Activated CD4-positive, CD25-positive, alpha-beta regulatory T cell treated with anti-CD3 and anti-CD28 coated beads, Interleukin-2, amount 50 U/mL, for 16 hours (primary cell): ENCODE data around the gene SNX27.
"Not testable (repeated sequence)": the region's sequence is repeated elsewhere in the genome, so short reads cannot be mapped to it uniquely, and the experiment has no call there.

Experiments
- DNase-seq: peaks from one replicate; pipeline ENCODE4 v3.0.0-alpha.2; 2020; ENCODE audit warnings: low read depth, low spot score

Gene SNX27

DNA sequence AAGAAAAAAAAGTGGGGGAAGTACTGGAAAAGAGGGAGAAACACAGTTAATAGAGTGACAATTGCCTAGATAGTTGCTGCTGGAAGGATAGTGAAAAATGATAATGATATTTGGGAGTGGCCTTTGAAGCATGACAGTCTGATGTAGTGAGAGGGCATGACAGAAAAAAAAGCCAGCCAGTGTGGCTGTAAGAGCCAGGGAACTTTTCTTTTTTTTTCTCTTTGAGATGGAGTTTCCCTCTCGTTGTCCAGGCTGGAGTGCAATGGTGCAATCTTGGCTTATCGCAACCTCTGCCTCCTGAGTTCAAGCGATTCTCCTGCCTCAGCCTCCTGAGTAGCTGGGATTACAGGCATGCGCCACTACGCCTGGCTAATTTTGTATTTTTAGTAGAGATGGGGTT lies 9.3 kb upstream of the SNX27 start:
- not testable (repeated sequence) for DNase-seq

DNA sequence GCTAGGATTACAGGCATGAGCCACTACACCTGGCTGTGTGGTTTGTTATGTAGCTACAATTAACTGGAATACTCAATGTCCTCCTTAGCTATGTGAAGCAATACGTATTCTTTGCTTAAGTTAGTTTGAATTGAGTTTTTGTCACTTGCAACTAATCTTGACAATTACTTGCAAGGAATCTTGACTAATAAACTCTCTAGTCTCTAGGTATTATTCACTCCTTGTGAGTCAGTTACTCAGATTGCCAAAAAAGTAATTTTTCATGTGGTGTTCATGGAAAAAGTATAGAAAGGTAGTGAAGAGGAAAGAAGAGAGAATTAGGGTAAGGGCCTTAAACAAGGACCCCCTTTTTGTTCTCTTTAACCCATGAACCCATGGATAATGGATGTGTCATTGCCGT lies 7.6 kb upstream of the SNX27 start:
- DNase-seq, result no peak

DNA sequence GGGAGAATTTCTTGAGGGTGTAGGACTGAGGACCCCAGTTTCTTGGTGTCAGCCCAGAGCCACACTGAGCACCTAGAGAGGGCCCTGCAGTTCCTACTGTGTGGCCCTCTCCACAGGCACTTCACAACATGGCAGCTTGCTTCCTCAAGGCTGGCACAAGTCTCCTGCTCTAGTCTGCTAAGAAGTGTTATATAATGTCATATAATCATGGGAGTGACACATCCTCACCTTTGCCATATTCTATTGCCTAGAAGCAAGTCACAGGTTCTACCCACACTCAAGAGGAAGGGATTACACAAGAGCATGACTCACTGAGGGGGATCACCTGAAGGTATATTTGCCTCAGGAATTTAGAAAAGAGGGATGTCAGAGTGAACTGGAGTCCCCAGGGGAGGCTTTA lies 5.5 kb upstream of the SNX27 start:
- no peak for DNase-seq

DNA sequence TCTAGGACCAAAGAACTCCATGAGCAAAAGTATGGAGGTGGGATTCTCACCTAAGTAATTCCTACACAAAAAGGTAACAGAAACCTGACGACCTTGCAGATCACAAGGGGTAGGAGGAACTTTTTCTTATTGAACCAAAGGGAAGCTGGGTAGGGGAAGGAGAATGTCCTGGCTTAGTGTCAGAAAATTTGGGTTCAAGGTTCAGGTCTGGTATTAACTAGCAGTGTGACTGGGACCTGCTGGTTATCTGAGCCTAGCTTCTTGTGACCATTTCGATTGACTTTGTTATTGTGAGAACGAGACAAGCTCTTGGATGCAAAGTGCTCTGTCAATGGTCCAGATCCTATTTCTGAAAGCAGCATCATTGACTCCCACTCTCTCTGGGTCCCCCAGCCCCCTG lies 5.0 kb upstream of the SNX27 start:
- DNase-seq, result no peak

DNA sequence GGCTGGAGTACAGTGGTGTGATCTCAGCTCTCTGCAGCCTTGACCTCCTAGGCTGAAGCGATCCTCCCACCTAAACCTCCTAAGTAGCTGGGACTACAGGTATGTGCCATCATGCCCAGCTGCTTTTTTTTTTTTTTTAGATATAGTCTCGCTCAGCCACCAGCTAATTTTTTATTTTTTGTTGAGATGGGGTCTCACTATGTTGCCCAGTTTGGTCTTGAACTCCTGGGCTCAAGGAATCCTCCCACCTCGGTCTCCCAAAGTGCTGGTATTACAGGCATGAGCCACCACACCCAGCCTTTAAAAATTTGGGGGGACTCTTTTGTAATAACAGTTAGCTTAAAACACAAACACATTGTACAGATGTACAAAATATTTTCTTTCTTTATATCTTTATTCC lies 1.7 kb upstream of the SNX27 start:
- no peak for DNase-seq

DNA sequence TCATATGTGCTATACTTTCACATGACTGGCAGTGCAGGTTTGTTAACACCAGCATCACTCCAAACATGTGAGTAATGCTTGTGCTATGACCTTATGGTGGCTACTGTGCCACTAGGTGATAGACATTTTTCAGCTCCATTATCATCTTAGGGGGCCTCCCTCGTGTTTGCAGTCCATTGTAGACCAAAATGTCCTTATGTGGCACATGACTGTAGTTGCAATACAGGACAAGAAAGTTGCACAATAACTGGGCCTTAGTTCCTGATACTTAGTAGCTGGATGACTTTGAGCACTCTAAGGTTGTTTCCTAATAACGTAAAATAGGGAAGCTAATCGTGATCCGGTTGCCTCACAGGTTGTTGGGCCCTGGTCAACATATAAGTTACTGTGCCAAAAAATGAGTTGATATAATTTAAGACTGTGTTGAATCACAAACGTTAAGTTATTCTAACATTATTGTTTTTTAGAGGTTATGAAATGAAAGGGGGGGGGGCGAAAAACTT lies 511 bp upstream of the SNX27 start:
- DNase-seq, result no peak

DNA sequence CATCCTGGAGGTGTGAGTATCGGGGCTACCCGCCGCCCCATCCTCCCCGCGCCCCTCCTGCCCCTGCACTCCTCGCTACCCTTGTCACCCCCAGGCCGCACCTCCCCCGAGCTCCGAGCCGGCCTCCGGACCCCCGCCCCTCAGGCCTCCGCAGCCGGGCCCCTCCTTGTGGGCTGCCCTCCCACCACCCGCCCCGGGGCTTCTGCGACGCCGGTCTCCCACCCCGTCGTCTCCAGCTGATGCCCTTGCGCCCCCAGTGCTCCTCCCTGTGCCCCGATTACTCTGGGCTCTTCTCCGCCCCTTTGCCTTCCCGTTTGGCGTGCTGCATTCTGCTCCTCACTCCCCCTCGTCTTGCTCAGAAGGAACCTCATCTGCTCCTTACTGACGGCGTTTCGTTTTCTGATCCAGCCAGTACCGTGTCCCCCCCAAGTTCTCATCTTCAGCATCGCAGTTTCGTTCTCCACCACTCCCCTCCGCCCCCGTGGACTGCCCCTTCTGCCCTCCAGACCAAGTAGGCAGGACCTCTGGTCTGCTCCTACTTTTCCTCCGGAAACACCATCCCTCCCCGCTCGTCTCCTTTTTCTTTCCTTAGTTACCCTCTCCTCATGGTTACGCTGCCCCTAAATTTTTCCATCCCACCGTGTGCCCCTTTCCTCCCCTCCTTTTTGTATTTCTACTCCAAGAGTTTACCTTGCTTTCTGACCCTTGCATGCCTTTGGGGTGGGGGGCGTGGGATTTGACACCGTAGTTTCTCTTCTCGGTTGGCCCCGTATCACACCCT lies 841 bp downstream of the SNX27 start:
- DNase-seq, result no peak

DNA sequence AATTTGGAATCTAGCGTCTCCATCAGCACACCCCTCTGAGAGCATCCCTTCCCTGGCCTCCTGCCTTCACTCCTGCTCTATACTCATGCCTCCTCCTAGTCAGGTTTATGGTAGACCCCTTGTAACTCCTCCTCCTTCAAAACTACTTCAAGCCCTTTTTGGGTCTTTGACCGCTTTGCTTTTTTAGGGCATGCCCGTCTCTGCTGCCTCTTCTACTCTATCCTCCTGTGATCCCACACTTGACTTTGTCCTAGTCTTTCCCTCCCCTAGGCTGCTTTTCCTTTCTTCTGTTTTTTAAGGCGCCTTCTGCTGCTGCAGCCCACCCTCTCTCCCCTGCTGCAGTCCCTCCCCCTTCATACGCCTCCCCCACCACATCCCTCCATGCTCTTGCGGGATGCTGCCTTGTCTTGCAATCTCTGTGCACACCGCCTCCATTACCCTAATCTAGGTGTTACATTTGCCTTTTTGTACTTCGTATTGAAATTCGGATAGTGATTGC lies 1.5 kb downstream of the SNX27 start:
- no peak for DNase-seq

DNA sequence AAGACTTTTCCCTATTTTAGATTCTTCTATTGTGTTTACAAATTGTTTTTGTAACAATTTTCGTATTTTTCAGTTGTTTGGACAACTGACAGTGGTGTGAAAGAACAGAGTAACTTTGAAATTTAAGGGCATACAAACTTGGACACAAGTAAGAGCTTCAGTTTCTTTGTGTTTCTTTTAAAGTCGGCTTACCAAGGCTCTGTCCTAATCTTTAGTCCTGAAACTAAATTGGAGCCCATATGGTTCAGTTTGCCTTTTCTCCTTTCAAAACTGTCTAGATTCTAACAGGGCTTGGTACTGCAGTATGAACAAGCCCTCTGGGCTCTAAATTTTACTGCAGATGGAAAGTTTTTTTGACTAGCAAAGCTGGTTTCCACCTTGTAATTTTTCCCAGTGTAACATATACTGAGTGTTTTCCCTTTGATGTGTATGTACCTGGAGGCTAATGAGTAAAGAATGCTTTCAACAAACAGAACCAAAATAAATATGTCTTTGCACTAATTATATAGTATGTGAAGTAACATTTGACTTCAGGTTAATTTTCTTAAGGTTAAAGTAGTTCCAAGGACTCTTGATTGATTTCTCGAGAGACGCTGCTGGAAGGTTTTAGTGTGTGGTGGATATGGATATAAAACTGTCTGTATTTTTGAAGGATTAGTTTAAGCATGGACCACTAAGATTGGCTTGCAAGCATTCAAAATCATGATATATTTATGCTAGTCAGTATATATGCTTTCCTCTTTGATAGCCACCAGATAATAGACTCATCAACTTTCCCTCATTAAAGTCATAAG lies 4.1 kb downstream of the SNX27 start:
- no peak for DNase-seq

DNA sequence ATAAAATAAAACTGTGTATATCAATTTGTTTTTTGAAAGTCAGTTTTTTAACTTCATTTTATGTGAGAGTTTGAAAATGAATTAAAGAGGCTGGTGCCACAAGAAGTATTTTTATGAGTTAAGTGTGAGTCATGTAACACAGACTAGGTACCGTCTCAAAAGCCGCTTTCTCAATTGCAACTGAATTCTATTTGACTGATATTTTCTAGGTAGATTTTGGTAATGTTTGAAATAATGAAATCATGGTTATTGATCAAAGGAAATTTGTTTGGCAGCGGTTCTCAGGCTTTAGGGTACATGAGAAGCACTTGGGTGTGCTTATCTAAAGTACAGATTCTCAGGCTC lies 4.6 kb downstream of the SNX27 start:
- DNase-seq, result no peak

DNA sequence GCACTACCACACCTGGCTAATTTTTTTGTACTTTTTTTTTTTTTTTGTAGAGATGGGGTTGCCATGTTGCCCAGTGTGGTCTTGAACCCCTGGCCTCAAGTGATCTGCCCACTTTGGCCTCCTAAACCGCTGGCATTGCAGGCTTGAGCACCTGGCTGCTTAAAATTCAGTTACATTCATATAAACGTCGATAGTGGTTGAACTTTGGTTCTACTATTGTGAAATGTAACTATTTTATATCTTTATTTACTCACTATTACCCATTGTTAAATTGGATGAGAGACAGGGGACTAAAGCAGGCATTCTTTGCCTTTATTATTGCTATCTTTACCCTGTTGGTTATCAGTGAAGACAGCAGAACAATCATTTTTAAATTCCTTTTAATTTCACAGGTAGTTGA lies 6.2 kb downstream of the SNX27 start:
- no peak for DNase-seq

DNA sequence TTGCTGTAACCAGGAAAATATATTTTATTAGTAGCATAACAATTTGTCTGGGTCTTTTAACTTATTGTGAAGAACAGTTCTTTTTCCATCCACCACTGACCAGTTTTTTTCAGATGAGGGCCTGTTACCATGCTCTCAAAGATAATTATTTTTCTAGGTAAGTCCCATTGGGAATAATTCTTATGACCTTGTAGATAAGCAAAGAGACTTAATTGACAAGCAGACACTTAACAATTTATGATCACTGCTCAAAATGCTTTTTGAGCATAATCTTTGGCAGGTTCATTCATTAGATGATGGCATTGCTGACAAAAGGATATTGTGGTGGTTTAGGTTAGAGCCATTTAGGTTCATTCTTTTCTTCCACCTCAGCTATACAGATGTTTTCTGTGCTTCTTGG lies 6.6 kb downstream of the SNX27 start:
- no peak for DNase-seq

DNA sequence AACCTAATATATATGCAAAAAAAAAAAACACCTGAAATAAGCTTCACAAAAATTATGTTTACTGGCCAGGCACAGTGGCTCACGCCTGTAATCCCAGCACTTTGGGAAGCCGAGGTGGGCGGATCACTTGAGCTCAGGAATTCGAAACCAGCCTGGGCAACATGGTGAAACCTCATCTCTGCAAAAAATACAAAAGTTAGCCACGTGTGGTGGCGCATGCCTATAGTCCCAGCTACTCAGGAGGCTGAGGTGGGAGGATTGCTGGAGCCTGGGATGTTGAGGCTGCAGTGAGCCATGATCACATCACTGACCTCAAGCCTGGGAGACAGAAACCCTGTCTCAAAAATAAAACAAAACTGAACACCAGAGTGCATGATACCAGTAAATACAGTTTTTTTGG lies 7.1 kb downstream of the SNX27 start:
- not testable (repeated sequence) for DNase-seq

DNA sequence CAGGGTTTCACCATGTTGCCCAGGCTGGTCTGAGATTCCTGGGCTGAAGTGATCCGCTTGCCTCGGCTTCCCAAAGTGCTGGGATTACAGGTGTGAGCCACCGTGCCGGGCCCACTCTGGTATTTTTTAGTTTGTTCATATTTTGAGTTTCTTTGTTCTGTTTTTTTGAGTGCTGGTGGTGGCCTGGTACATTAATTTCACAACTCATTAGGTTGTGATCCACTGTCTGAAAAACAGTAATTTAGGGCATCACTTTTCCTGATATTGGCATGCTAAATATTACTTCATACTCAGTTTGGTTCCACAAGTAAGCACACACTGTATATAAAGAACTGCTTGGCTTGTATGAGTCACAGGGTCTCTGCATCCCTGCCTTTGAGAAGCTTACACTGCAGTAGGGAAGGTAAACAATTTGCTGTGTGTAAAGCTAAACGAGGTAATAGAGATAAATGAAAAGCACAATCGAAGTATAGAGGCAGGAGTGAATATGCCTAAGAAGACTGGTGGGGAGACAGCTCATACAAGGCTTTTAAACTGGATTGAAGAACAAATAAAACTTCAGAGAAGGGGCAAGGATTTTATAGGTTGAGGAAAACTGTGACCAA lies 7.7 kb downstream of the SNX27 start:
- DNase-seq, result no peak

DNA sequence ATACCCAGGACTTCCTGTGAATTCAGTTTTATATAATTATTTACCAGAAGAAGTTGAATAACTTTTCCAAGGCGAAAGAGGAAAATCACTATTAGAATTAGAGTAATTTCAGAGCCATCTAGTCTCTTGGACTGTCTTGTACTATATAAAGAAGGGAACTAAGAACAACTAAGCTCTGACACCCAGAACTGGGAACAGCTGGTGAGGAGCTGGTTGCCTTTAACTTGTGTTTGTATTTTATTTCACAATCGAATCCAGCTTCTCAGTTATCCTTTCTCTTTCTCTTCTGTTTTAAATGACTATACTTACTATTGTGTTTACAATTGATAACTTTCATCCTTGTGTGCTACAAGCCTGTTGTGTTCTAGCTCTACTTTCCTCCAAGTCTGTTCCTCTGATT lies 8.4 kb downstream of the SNX27 start:
- no peak for DNase-seq

DNA sequence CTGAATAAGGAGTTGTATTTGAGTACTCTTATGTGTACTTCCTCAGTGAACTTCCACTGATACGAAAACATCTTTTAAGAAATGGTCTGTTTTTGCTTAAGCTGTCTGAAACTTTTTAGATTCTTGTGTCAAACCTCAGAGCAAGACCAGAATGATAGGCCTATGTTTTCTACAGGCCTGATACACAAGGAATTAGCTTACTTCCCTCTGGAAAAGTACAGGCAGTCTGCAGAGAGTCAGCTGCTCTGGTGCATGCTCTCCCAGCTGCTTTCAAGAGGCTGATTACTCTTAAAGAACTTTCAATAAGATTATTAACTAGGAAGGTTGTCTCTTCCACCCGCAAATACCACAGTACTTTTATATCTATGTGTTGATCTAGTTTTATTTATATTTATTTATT lies 9.5 kb downstream of the SNX27 start:
- DNase-seq, result no peak

DNA sequence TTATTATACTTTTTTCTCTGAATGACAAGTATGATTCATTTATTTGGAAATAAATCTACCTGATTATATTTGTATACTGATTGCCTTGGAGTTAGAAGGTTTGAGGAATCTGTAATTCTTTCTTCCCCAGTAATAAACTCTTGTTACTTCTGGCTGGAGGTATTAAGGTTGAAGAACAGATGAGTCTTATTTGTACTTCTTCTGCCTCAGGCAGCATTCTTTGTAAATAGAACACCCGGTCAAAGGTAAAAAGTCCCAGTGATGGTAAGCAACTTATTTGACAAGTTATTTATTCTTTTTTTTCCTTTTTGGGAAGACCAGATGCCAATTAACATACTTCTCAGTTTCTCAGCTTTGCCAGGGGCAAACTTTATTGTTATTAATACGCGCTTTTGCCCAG lies 12.9 kb downstream of the SNX27 start:
- DNase-seq, result no peak

DNA sequence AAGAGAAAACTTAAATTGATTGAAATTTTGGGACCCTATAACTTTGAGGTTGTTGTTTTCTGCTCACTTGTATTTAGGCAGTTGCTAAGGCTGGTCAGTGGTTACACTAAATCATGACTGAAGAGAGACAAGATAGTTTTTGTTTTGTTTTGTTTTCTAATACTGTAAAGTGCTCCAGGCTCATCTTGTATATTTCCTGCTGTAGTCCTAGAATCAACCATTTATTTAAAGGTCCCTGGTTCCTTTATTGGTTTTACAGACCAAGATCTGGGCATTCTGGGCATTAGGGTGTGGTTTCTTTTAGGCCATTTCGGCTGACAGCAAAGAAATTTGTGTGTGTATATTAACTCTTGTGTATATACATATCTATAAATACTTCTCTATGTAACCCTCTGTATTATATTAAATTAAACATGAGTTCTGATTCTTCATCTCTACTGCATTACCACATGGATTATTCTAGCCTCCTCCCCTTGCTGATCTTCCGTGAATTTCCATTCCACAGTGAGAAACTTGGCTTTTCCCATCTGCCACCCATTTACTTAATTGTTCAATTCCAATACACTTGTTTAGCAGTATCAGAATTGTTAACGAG lies 15.0 kb downstream of the SNX27 start:
- DNase-seq, result no peak

DNA sequence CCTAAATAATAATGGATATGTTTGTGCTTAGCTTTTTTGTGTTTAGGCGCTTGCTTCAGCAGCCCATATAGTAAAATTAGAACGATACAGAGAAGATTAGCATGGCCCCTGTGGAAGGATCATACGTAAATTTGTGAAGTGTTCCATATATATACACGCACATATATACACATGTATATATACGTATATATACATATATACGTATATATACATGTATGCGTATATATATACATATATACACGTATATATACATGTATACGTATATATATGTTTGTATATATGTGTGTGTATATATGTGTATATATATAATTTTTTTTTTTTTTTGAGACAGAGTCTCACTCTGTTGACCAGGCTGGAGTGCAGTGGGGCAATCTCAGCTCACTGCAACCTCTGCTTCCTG lies 17.4 kb downstream of the SNX27 start:
- no peak for DNase-seq

DNA sequence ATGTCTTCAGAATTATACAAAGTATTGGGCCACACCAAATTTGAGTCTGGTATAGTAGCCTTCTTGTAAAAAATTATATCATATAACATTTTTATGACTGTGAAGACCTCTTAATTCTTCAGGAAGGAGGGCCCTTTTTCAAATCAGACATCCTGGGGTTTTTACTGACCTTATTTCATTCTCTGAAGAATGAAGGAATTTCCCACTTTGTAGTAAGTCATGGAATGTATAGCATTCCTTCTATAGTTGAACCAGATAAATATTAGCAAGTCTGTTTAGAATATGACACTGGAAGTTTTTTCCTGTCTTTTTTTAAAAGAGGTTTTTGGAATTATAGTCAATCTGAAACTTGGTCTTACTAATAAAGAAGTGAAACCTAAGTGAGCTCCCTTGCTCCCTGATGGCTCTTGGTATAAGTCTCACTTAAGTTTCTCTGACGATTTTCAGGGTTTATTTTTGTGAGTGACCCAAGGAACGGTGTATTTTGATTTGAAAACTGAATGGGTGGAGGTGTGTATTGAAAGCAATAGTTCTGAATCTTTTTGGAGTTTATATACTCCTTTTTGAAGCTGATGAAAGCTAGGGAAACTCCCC lies 23.7 kb downstream of the SNX27 start:
- no peak for DNase-seq

DNA sequence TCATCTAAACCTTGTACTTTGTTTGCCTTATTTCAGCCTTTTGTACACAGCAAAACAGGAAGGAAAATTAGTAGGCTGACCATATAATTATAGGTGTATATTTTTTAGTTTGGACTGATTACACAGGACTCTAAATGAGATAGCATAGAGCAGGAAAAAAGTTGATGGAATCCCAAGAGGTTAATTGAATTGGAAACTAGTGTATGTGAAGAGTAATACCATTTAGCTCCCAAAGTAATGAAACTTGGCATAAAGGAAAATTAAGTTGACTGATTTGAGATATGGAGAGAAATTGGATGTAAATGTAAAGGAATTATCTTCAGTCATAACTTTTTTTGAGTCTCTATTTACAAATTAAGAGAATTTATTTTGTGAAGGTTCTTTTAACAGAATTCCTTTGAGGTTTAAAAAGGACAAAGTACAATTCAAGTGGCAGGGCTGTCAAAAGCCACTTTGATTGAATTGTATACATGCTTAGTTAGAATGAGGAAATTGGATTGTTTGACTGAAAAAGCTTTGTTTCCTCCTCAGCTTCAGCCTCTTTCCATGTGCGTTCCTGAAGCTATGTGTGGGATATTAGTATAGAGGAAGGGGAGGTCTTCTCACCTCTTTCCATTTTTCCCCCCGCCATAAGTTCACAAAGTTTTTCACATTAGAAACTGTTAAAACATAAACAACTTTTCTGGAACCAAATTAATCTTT lies 26.4 kb downstream of the SNX27 start:
- no peak for DNase-seq
